GM18870 (cell line): Measurements from ENCODE around the gene GSDME.

Source experiments
- ATAC-seq: cut with Tn5 transposase; IDR thresholded peaks from one replicate; pipeline ENCODE4 v1.9.1; 2021; ENCODE audit warnings: moderate library complexity; ENCODE audit not compliant: unreplicated experiment

The GSDME gene

GRCh38 chr7:24657980-24658379, 99.3 kb downstream of the GSDME start:
- ATAC-seq, result no peak

DNA sequence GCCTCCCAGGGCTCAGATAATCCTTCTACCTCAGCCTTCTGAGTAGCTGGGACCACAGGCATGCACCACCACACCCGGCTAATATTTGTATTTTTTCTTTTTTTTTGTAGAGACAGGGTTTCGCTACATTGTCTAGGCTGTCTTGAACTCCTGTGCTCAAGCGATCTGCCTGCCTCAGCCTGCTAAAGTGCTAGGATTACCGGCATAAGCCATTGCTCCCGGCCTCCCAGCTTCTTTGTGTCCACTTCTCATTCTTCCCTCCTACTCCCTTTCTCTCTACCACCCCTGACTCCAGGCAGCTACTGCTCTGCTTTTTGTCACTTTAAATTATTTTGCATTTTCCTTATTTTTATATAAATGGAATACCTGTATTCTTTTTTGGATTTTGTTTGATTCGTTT, 100.7 kb downstream of the GSDME start:
- no peak for ATAC-seq

DNA sequence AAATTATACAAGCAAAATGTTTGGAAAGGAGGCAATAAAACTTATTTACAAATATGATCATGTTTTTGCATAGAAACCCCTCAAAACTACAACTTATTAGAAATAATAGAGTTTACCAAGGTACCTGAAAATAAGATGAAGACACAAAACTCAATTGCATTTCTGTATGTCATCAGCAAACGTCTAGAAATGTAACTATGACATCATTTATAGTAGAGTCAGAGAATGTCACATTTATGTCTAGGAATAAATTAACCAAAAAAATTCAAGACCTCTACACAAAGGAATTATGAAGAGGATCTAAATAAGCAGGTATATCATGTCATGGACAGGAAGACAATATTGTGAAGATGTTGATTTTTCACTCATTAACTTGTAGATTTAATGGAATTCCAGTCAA, 103.0 kb downstream of the GSDME start:
- no peak for ATAC-seq

- ATAC-seq, result no peak
Observed at GRCh38 chr7:24653316-24654085, 103.8 kb downstream of the GSDME start.

GRCh38 chr7:24652251-24652939, 104.9 kb downstream of the GSDME start:
- no peak for ATAC-seq
